CD4-positive, alpha-beta T cell treated with Interleukin-12 subunit alpha and Interleukin-12 subunit beta, for 1 hour (primary cell): ENCODE results near the gene ANKRD40.

Experiments used
- DNase-seq: peaks from one replicate; pipeline ENCODE4 v3.0.0-alpha.2; 2020

The ANKRD40 gene

GRCh38 chr17:50645748-50646682 is 61.7 kb downstream of the ANKRD40 start:
- DNase-seq = no peak
